ENCODE data around the gene RAB40AL. TPM values are rescaled to one million over a fixed set of nuclear protein-coding genes. Genes with fewer than 3 reads are reported as not detected.

RAB40AL gene
- total and polyA plus RNA-seq, 2 of the 4 experiments (the other 2 are of a cell fraction): 0.34 to 0.36 TPM

DNA sequence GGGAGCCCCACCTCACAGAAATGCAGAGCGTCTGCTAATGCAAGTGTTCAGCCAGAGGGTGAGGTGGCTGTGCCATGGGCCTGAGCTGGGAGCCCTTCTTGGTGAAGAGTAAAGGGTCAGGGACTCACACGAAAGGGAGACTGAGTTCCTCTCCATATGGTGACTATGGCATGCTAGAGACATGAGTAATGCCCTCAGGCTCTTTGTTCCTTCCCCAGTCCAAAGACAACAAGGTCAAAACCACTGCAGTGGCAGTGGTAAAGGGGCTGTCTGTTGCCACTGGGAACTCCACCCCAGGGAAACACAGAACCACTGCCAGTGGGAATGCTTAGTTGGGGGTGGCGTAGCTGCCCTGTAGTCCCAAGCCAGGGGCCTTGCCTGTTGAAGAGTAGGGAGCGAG lies 22.4 kb downstream of the RAB40AL start:
- H4K8ac ChIP-seq (ENCODE audit: low read depth in 2 of 2, low read length in 2 of 2): no peak overlapping the region
- peak overlapping the region; percentile 45 for H2AFZ ChIP-seq (replicated peaks; ENCODE audit: low read length, poor library complexity)
- peak overlapping the region; percentile 30; the same call in 1 of the 2 replicates for H3K14ac ChIP-seq (replicated peaks; ENCODE audit: low read depth, low read length)
- H3K23ac ChIP-seq (ENCODE audit: low read depth, low read length): no peak overlapping the region
- H3K9me1 ChIP-seq (ENCODE audit: insufficient read depth, low read length): no peaks in the 10 kb centered on the region; the same call in 1 of the 2 replicates
- no peak overlapping the region for H2BK5ac ChIP-seq (ENCODE audit: low read depth, low read length, poor library complexity, severe bottlenecking)
- H4K20me1 ChIP-seq (ENCODE audit: insufficient read depth, low read length): no peaks in the 10 kb centered on the region
- H3K27ac ChIP-seq (ENCODE audit: insufficient read depth, low read length): no peak overlapping the region
- peak; percentile 69 for ATAC-seq (ENCODE audit: low read depth)
- no peaks in the 10 kb centered on the region for H3K36me3 ChIP-seq (ENCODE audit: control insufficient read depth, insufficient read depth, low read length)
- no peak overlapping the region for H2BK120ac ChIP-seq (ENCODE audit: low read depth, low read length)
- no peak overlapping the region; the same call in 1 of the 2 replicates for H3K4ac ChIP-seq (ENCODE audit: low read depth, low read length)
- in situ Hi-C loops (cut with MboI; ENCODE audit: low sequenced_read_pairs): loop anchor here (10.0 kb wide), 1 partner anchor 195 kb away; no protein-coding TSS in a partner anchor
- intact Hi-C loops (cut with micrococcal nuclease): loop anchor here (10.0 kb wide), 1 partner anchor 525 kb away; no protein-coding TSS in a partner anchor
- no peak overlapping the region for H3K18ac ChIP-seq (ENCODE audit: low read depth, low read length)
- no peak overlapping the region for H2AK5ac ChIP-seq (ENCODE audit: low read depth, low read length)
- H3K27me3 ChIP-seq (ENCODE audit: control insufficient read depth, insufficient read depth, low read length): no peaks in the 10 kb centered on the region; the same call in 1 of the 2 replicates
- no peak overlapping the region for H3K56ac ChIP-seq (ENCODE audit: extremely low read depth, insufficient read depth, low read length)
- no CpG with 5 or more reads among the region's 4 CpGs for WGBS, 2 experiments (ENCODE audit: extremely low coverage in 2 of 2, insufficient read length in 1 of 2)
- ChIA-PET CTCF (no interaction called here), POLR2A (ENCODE audit: unreplicated experiment) (no interaction called here)
- H2BK15ac ChIP-seq (ENCODE audit: low read depth, low read length): no peak overlapping the region; the same call in 2 of the 3 replicates
- no peaks in the 10 kb centered on the region for H3K4me1 ChIP-seq (ENCODE audit: control insufficient read depth, insufficient read depth, low read length)
- peak overlapping the region; percentile 20; the same call in 1 of the 2 replicates for H4K91ac ChIP-seq (ENCODE audit: insufficient read depth, low read depth, low read length)
- no peak overlapping the region for H2AK9ac ChIP-seq (replicated peaks; ENCODE audit: low read depth, low read length, poor library complexity)
- H2BK20ac ChIP-seq (ENCODE audit: low read depth, low read length): no peak overlapping the region
- BruUV-seq (replicated peaks): no TSS peak
- no peak overlapping the region for H4K5ac ChIP-seq (ENCODE audit: low read depth, low read length)
- no peaks in the 10 kb centered on the region for H3K9me3 ChIP-seq (ENCODE audit: control insufficient read depth, insufficient read depth, low read length)
- H3K4me3 ChIP-seq (ENCODE audit: insufficient read depth, low read depth, low read length): no peak overlapping the region
- dilution Hi-C loops (cut with HindIII; ENCODE audit: low sequenced_read_pairs, unreplicated experiment): no loop called here
- H3K4me2 ChIP-seq (ENCODE audit: low read depth, low read length): no peak overlapping the region
- TF ChIP-seq, protein P1, sequence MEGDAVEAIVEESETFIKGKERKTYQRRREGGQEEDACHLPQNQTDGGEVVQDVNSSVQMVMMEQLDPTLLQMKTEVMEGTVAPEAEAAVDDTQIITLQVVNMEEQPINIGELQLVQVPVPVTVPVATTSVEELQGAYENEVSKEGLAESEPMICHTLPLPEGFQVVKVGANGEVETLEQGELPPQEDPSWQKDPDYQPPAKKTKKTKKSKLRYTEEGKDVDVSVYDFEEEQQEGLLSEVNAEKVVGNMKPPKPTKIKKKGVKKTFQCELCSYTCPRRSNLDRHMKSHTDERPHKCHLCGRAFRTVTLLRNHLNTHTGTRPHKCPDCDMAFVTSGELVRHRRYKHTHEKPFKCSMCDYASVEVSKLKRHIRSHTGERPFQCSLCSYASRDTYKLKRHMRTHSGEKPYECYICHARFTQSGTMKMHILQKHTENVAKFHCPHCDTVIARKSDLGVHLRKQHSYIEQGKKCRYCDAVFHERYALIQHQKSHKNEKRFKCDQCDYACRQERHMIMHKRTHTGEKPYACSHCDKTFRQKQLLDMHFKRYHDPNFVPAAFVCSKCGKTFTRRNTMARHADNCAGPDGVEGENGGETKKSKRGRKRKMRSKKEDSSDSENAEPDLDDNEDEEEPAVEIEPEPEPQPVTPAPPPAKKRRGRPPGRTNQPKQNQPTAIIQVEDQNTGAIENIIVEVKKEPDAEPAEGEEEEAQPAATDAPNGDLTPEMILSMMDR (conservative IDR thresholded peaks at IDR 0.05; ENCODE audit: low read depth, low read length): no peak
- no peak overlapping the region for H3K9ac ChIP-seq (ENCODE audit: low read depth, low read length)
- peak; percentile 65 for DNase-seq
- H3K79me1 ChIP-seq (ENCODE audit: low read depth in 1 of 2, low read length in 2 of 2): no peaks in the 10 kb centered on the region

Data from IMR-90 (cell line).